ENCODE data around the gene POPDC3. TPM values are rescaled to one million over a fixed set of nuclear protein-coding genes. Genes with fewer than 3 reads are reported as not detected.

POPDC3 gene
- polyA plus RNA-seq, 1 donor from 2014 or later: not detected

- H3K9ac ChIP-seq (ENCODE audit: low read length): no peak overlapping the region
- TF ChIP-seq TAF1 (IDR thresholded peaks at IDR 0.05; ENCODE audit: low read depth) (no peak), POLR2AphosphoS5 (IDR thresholded peaks at IDR 0.05) (no peak), REST (IDR thresholded peaks at IDR 0.05; ENCODE audit: borderline replicate concordance) (no peak), MXI1 (conservative IDR thresholded peaks at IDR 0.05; ENCODE audit: poor library complexity, severe bottlenecking) (no peak)
- H3K36me3 ChIP-seq (ENCODE audit: insufficient read depth, low read length): no peaks in the 10 kb centered on the region
- no peak overlapping the region for H3K4me2 ChIP-seq (ENCODE audit: low read length)
- no peaks in the 10 kb centered on the region for H3K9me2 ChIP-seq (ENCODE audit: insufficient read depth, low read length)
- no peak overlapping the region for H3K4me3 ChIP-seq (ENCODE audit: low read length)
- H3K27me3 ChIP-seq (ENCODE audit: insufficient read depth, low read depth, low read length): peaks cover 5% of the 10 kb centered on the region
- H3K27ac ChIP-seq (ENCODE audit: low read length): no peak overlapping the region
- no peaks in the 10 kb centered on the region for H3F3A ChIP-seq (ENCODE audit: insufficient read depth, low read length, poor library complexity, severe bottlenecking)
- H3K9me3 ChIP-seq (ENCODE audit: low read length): no peaks in the 10 kb centered on the region
- H4K20me1 ChIP-seq (ENCODE audit: insufficient read depth): no peaks in the 10 kb centered on the region
- H2AFZ ChIP-seq (ENCODE audit: low read depth, low read length): no peak overlapping the region
- no peaks in the 10 kb centered on the region for H3K79me2 ChIP-seq (replicated peaks; ENCODE audit: insufficient read depth, low read length)
Observed at GRCh38 chr6:105186576-105186975, 6.8 kb upstream of the POPDC3 start.

GRCh38 chr6:105184921-105185320 lies 5.1 kb upstream of the POPDC3 start:
- Histone ChIP-seq H3K4me3 (ENCODE audit: low read length) (no peak overlapping the region), H3K9ac (ENCODE audit: low read length) (no peak overlapping the region), H3F3A (ENCODE audit: insufficient read depth, low read length, poor library complexity, severe bottlenecking) (no peaks in the 10 kb centered on the region), H2AFZ (ENCODE audit: low read depth, low read length) (no peak overlapping the region), H4K20me1 (ENCODE audit: insufficient read depth) (no peaks in the 10 kb centered on the region), H3K9me3 (ENCODE audit: low read length) (no peaks in the 10 kb centered on the region), H3K27ac (ENCODE audit: low read length) (no peak overlapping the region), H3K79me2 (replicated peaks; ENCODE audit: insufficient read depth, low read length) (no peaks in the 10 kb centered on the region), H3K27me3 (ENCODE audit: insufficient read depth, low read depth, low read length) (peaks cover 21% of the 10 kb centered on the region), H3K9me2 (ENCODE audit: insufficient read depth, low read length) (no peaks in the 10 kb centered on the region), H3K4me2 (ENCODE audit: low read length) (no peak overlapping the region), H3K36me3 (ENCODE audit: insufficient read depth, low read length) (no peaks in the 10 kb centered on the region)
- TF ChIP-seq EZH2 (IDR thresholded peaks at IDR 0.05; ENCODE audit: borderline replicate concordance, insufficient read depth, low read length, poor library complexity, severe bottlenecking) (no peak), EP300 (conservative IDR thresholded peaks at IDR 0.05; ENCODE audit: poor library complexity, severe bottlenecking) (no peak), RAD21 (conservative IDR thresholded peaks at IDR 0.05) (no peak), SMC3 (conservative IDR thresholded peaks at IDR 0.05; ENCODE audit: poor library complexity) (no peak), POLR2AphosphoS5 (IDR thresholded peaks at IDR 0.05) (no peak), MXI1 (conservative IDR thresholded peaks at IDR 0.05; ENCODE audit: poor library complexity, severe bottlenecking) (no peak), REST (IDR thresholded peaks at IDR 0.05; ENCODE audit: borderline replicate concordance) (no peak), TAF1 (IDR thresholded peaks at IDR 0.05; ENCODE audit: low read depth) (no peak)
- TF ChIP-seq, protein P1, sequence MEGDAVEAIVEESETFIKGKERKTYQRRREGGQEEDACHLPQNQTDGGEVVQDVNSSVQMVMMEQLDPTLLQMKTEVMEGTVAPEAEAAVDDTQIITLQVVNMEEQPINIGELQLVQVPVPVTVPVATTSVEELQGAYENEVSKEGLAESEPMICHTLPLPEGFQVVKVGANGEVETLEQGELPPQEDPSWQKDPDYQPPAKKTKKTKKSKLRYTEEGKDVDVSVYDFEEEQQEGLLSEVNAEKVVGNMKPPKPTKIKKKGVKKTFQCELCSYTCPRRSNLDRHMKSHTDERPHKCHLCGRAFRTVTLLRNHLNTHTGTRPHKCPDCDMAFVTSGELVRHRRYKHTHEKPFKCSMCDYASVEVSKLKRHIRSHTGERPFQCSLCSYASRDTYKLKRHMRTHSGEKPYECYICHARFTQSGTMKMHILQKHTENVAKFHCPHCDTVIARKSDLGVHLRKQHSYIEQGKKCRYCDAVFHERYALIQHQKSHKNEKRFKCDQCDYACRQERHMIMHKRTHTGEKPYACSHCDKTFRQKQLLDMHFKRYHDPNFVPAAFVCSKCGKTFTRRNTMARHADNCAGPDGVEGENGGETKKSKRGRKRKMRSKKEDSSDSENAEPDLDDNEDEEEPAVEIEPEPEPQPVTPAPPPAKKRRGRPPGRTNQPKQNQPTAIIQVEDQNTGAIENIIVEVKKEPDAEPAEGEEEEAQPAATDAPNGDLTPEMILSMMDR (IDR thresholded peaks at IDR 0.05; ENCODE audit: poor library complexity, severe bottlenecking): no peak
